Caco-2 (cell line): ENCODE measurements around the gene FZD2. TPM values are rescaled to one million over a fixed set of nuclear protein-coding genes. Genes with fewer than 3 reads are reported as not detected.

Experiments
- BruUV-seq: library from RNA; stranded (reverse); fragments of 400-500 nt; replicated peaks from 2 replicates; lab custom pipeline; 2021; lab: Mats Ljungman, UMichigan
- CTCF ChIA-PET: fragments of 300-600 bp; sonication (Branson Sonifier 250); formaldehyde crosslinking; loops from one replicate; lab custom pipeline; 2022; ENCODE audit warnings: antibody characterized with exemption; lab: Charles Lee
- POLR2A ChIA-PET: fragments of 300-600 bp; sonication (Branson Sonifier 250); formaldehyde crosslinking; loops from one replicate; lab custom pipeline; 2022; ENCODE audit warnings: antibody characterized with exemption; lab: Charles Lee
- DNase-seq, 2 experiments: peaks; one replicate each; pipeline versions ENCODE4 v3.0.0 to v3.0.0-alpha.2; 2020 to 2022
- H3K27me3 ChIP-seq: replicated peaks from 2 replicates; pipeline ENCODE4 v1.6.0; 2011; ENCODE audit warnings: low read length; ENCODE audit not compliant: control insufficient read depth, insufficient read depth
- H3K36me3 ChIP-seq: 2 replicates; pipeline ENCODE4 v1.5.1; 2011; ENCODE audit warnings: low read length; ENCODE audit not compliant: control insufficient read depth, insufficient read depth
- H3K4me1 ChIP-seq: fragments of 250-450 bp; sonication (Bioruptor Pico); 2 replicates; pipeline ENCODE4 v1.5.1; 2020; ENCODE audit warnings: mild to moderate bottlenecking
- H3K4me3 ChIP-seq: 2 replicates; pipeline ENCODE4 v1.5.1; 2011; ENCODE audit warnings: low read depth, mild to moderate bottlenecking, control low read depth, low read length
- H3K9me3 ChIP-seq: fragments of 250-450 bp; sonication (Bioruptor Pico); 2 replicates; pipeline ENCODE4 v1.5.1; 2020; ENCODE audit warnings: mild to moderate bottlenecking, moderate library complexity
- H3K27ac Mint-ChIP-seq: one replicate; pipeline ENCODE4 v1.8.0; 2022; ENCODE audit warnings: mixed read lengths; ENCODE audit not compliant: unreplicated experiment
- H3K27me3 Mint-ChIP-seq: one replicate; pipeline ENCODE4 v1.8.0; 2022; ENCODE audit warnings: mixed read lengths; ENCODE audit not compliant: insufficient read depth, unreplicated experiment
- H3K36me3 Mint-ChIP-seq: one replicate; pipeline ENCODE4 v1.8.0; 2022; ENCODE audit warnings: mild to moderate bottlenecking, mixed read lengths; ENCODE audit not compliant: insufficient read depth, unreplicated experiment
- H3K4me1 Mint-ChIP-seq: one replicate; pipeline ENCODE4 v1.8.0; 2022; ENCODE audit warnings: low read depth, mixed read lengths; ENCODE audit not compliant: unreplicated experiment
- H3K4me3 Mint-ChIP-seq: one replicate; pipeline ENCODE4 v1.8.0; 2022; ENCODE audit warnings: mild to moderate bottlenecking, moderate library complexity, mixed read lengths; ENCODE audit not compliant: unreplicated experiment
- H3K9me3 Mint-ChIP-seq: one replicate; pipeline ENCODE4 v1.8.0; 2022; ENCODE audit warnings: mixed read lengths; ENCODE audit not compliant: unreplicated experiment
- CTCF ChIP-seq, 2 experiments: fragments of 200-600 bp in 1 of 2; IDR thresholded peaks; 1 replicate in 1 of 2; 2 replicates in 1 of 2; pipeline versions ENCODE4 v1.5.1 to v1.8.0; 2011 to 2022; ENCODE audit warnings: antibody characterized with exemption in 1 of 2, control low read depth in 1 of 2, inconsistent platforms in 1 of 2, low read depth in 1 of 2, low read length in 1 of 2, mild to moderate bottlenecking in 1 of 2, moderate library complexity in 1 of 2; ENCODE audit not compliant: insufficient read depth in 1 of 2, severe bottlenecking in 1 of 2, unreplicated experiment in 1 of 2
- intact Hi-C: fragments of 100-400 bp; cut with micrococcal nuclease; formaldehyde crosslinking; loops from one replicate; pipeline ENCODE4 v1.10.0; 2022; ENCODE audit not compliant: unreplicated experiment
- total RNA-seq: library from RNA; stranded (reverse); gene quantifications from 2 replicates; pipeline ENCODE4 v1.2.3, GENCODE V29; 2022

FZD2 gene
- total RNA-seq, 1 experiment from 2014 or later = 39.5 TPM

GRCh38 chr17:44568945-44569858, 11.9 kb downstream of the FZD2 start:
- POLR2A ChIA-PET = no interaction called here
- no peak overlapping the region for H3K4me3 ChIP-seq

DNA sequence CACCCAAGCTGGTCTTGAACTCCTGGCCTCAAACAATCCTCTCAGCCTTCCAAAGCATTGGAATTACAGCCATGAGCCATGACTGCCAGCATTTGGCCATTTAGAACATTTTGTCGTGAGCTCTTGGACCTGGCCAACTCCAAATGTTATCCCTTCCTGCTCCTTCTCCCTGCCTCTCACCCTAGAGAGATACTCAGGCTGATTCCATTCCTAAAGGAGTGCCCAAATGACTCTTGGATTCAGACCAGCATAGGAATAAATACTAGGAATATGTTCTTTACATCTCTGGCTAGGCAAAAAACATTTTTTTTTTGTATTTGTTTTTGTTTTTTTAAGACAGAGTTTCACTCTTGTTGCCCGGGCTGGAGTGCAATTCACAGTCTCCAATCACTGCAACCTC, 15.5 kb downstream of the FZD2 start:
- DNase-seq = no peak
- ChIA-PET POLR2A (interaction anchor here (0.6 kb wide), 1 partner anchor 15 kb away, joined by 3 read pairs; no protein-coding TSS in a partner anchor), CTCF (interaction anchor here (0.5 to 0.7 kb wide), 2 partner anchors 20 to 373 kb away, joined by 5 read pairs; partner anchors contain the start of gene ATXN7L3)
- no peaks in the 10 kb centered on the region for H3K9me3 Mint-ChIP-seq
- no peaks in the 10 kb centered on the region for H3K4me1 ChIP-seq
- H3K4me1 Mint-ChIP-seq = peaks cover 2% of the 10 kb centered on the region
- H3K4me3 Mint-ChIP-seq = no peak overlapping the region
- no peaks in the 10 kb centered on the region for H3K27me3 Mint-ChIP-seq
- intact Hi-C loops = no loop called here
- H3K36me3 ChIP-seq = no peaks in the 10 kb centered on the region
- no peak for TF ChIP-seq CTCF (IDR thresholded peaks at IDR 0.05; ENCODE audit: insufficient read depth in 1 of 2, low read depth in 1 of 2, low read length in 1 of 2, severe bottlenecking in 1 of 2, unreplicated experiment in 1 of 2)
- BruUV-seq = no TSS peak
- H3K9me3 ChIP-seq = peaks cover 8% of the 10 kb centered on the region
- no peak overlapping the region for H3K4me3 ChIP-seq
- H3K27ac Mint-ChIP-seq = no peak overlapping the region
- peaks cover 19% of the 10 kb centered on the region for H3K36me3 Mint-ChIP-seq
- H3K27me3 ChIP-seq = no peaks in the 10 kb centered on the region

More at GRCh38 chr17:44568945-44569858, 11.9 kb downstream of the FZD2 start:
- no peaks in the 10 kb centered on the region for H3K4me1 Mint-ChIP-seq
- H3K36me3 Mint-ChIP-seq = peaks cover 34% of the 10 kb centered on the region
- H3K9me3 Mint-ChIP-seq = no peaks in the 10 kb centered on the region
- CTCF ChIA-PET = no interaction called here
- H3K4me3 Mint-ChIP-seq = no peak overlapping the region
- Histone ChIP-seq H3K27me3 (no peaks in the 10 kb centered on the region), H3K36me3 (no peaks in the 10 kb centered on the region), H3K4me1 (no peaks in the 10 kb centered on the region), H3K9me3 (peaks cover 33% of the 10 kb centered on the region)
- DNase-seq = peak; percentile 15 to 56
- no peaks in the 10 kb centered on the region for H3K27me3 Mint-ChIP-seq
- peak overlapping the region; percentile 29 for H3K27ac Mint-ChIP-seq
- intact Hi-C loops = no loop called here
- no TSS peak for BruUV-seq
- TF ChIP-seq CTCF (IDR thresholded peaks at IDR 0.05; ENCODE audit: insufficient read depth in 1 of 2, low read depth in 1 of 2, low read length in 1 of 2, severe bottlenecking in 1 of 2, unreplicated experiment in 1 of 2) = no peak

DNA sequence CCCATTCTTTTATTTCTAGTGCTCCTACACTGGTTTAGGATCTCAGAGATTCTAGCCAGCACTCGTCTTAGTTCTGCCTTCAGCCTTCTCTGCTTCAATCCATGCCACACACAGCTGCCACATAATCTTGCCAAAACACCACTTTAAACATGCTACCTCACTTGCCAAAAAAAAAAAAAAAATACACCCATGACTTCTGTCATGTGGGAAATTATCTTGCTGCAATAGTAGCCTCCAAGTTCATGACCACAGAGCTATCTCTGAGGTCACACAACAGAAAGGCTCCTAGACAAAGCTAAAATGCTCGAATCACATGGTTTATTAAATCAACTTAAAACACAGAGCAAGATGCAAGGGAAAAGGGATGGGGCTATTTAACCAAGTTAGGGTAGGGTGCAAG, 18.1 kb downstream of the FZD2 start:
- ChIA-PET CTCF (no interaction called here), POLR2A (no interaction called here)
- no peak overlapping the region for H3K4me3 ChIP-seq
- intact Hi-C loops = no loop called here
- H3K4me1 Mint-ChIP-seq = peaks cover 7% of the 10 kb centered on the region
- H3K4me1 ChIP-seq = no peaks in the 10 kb centered on the region
- DNase-seq = no peak
- no peaks in the 10 kb centered on the region for H3K27me3 Mint-ChIP-seq
- no peaks in the 10 kb centered on the region for H3K27me3 ChIP-seq
- no peaks in the 10 kb centered on the region for H3K36me3 ChIP-seq
- H3K9me3 Mint-ChIP-seq = no peaks in the 10 kb centered on the region
- H3K27ac Mint-ChIP-seq = no peak overlapping the region
- BruUV-seq = no TSS peak
- no peaks in the 10 kb centered on the region for H3K36me3 Mint-ChIP-seq
- no peak for TF ChIP-seq CTCF (IDR thresholded peaks at IDR 0.05; ENCODE audit: insufficient read depth in 1 of 2, low read depth in 1 of 2, low read length in 1 of 2, severe bottlenecking in 1 of 2, unreplicated experiment in 1 of 2)
- no peak overlapping the region for H3K4me3 Mint-ChIP-seq
- H3K9me3 ChIP-seq = no peaks in the 10 kb centered on the region
